Amygdala (tissue), 56 donors: Measurements from ENCODE around the gene TLE5.
A peak's percentile ranks its signal among the peaks of the same experiment; 100 is the strongest.
"Not testable (repeated sequence)": the region's sequence is repeated elsewhere in the genome, so short reads cannot be mapped to it uniquely, and the experiment has no call there.

ENCODE experiments used
- DNase-seq, 56 donors: peaks; one replicate each; lab custom pipeline; 2025; lab: John Stamatoyannopoulos, UW

The TLE5 gene

GRCh38 chr19:3029065-3029923 is 33.0 kb downstream of the TLE5 start, which contains the start of gene TLE2:
TLE2 (minus strand) TSS chr19:3029280; CDS start chr19:3028904, 376 bp downstream.
- no peak for DNase-seq

GRCh38 chr19:3028305-3029064 is 33.8 kb downstream of the TLE5 start:
- DNase-seq, result peak in 1 of 56 donors; percentile 42

GRCh38 chr19:3027981-3028304 is 34.4 kb downstream of the TLE5 start:
- no peak for DNase-seq

- no peak for DNase-seq
Measured at GRCh38 chr19:3027292-3027691, 35.0 kb downstream of the TLE5 start.

GRCh38 chr19:3026768-3027167 is 35.5 kb downstream of the TLE5 start:
- no peak for DNase-seq

GRCh38 chr19:3025549-3025886 is 36.8 kb downstream of the TLE5 start:
- no peak for DNase-seq

- DNase-seq, result no peak
Measured at GRCh38 chr19:3024870-3025548, 37.3 kb downstream of the TLE5 start.

- DNase-seq, result no peak
Measured at GRCh38 chr19:3024509-3024869, 37.8 kb downstream of the TLE5 start.

GRCh38 chr19:3020321-3020960 is 41.9 kb downstream of the TLE5 start:
- peak in 5 of 56 donors; percentile 1 to 33 (median 12) for DNase-seq

- no peak for DNase-seq
Measured at GRCh38 chr19:3019211-3019854, 43.0 kb downstream of the TLE5 start.

- no peak for DNase-seq
Measured at GRCh38 chr19:3017923-3018322, 44.4 kb downstream of the TLE5 start.

GRCh38 chr19:3015126-3016057 is 46.9 kb downstream of the TLE5 start:
- DNase-seq, result no peak

- DNase-seq, result no peak
Measured at GRCh38 chr19:3014135-3014534, 48.2 kb downstream of the TLE5 start.

GRCh38 chr19:3013263-3013725 is 49.0 kb downstream of the TLE5 start:
- DNase-seq, result no peak

GRCh38 chr19:3012621-3013262 is 49.6 kb downstream of the TLE5 start:
- no peak for DNase-seq

GRCh38 chr19:3012059-3012458 is 50.2 kb downstream of the TLE5 start:
- not testable (repeated sequence) for DNase-seq

GRCh38 chr19:3010871-3011270 is 51.4 kb downstream of the TLE5 start:
- no peak for DNase-seq

GRCh38 chr19:3008994-3009393 is 53.3 kb downstream of the TLE5 start:
- DNase-seq, result no peak

GRCh38 chr19:3007975-3008374 is 54.3 kb downstream of the TLE5 start:
- no peak for DNase-seq
